Stimulated activated CD4-positive, alpha-beta T cell treated with anti-CD3 and anti-CD28 coated beads, Interleukin-2, amount 100 ng/mL, for 24 hours (primary cell): ENCODE data around the gene SNAPC4.
"Not testable (repeated sequence)": the region's sequence is repeated elsewhere in the genome, so short reads cannot be mapped to it uniquely, and the experiment has no call there.

Experiments
- DNase-seq, 2 donors: peaks; one replicate each; pipeline ENCODE4 v3.0.0-alpha.2; 2020

SNAPC4 gene

DNA sequence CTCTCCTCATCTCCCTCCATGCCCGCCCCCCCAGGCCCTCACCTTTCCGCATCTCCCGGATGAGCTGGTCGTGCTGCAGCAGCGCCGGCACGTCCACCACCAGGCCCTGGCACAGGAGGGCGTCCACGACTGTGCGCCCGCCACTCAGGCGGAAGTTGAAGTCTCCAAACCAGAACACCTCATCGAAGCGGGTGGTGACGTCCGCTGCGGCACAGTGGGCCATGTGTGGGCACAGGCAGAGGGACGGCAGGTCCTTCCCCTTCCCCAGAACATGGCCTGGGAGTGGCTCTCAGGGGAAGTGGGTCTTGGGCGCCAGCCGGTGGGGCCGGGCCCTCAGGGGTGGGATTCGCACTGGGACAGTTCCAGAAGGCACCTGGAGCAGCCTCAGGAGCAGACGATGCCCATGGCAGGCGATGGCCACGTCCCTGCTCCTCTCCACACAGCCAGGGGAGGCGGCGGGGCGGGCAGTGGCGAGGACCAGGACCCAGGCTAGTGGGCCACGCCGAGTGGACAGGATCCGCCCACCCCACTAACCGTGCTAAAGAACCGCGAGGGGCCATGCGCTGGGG, 31.9 kb upstream of the SNAPC4 start:
- DNase-seq, result no peak

GRCh38 chr9:136430588-136431234, 30.7 kb upstream of the SNAPC4 start:
- DNase-seq, result no peak

GRCh38 chr9:136429683-136430491, 29.9 kb upstream of the SNAPC4 start:
- DNase-seq, result no peak

GRCh38 chr9:136429075-136429628, 29.2 kb upstream of the SNAPC4 start:
- DNase-seq, result no peak

DNA sequence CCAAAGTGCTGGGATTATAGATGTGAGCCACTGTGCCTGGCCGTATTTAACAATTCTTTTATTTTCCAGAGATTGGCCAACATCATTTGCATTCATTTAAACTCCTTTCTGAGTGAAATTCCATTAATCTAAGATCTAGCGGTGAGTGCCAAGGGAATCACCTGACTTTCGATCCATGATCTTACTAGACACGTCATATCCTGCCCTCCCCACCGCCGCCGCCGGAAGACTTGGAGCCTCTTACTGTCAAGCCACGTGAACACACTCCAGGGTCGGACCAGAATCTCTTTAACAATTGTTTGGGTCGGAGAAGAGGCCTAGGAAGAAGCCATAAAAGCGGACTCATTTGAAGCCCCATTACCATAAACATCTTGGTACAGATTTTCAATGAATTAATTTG, 26.8 kb upstream of the SNAPC4 start:
- no peak for DNase-seq

- DNase-seq, result not testable (repeated sequence)
Observed at GRCh38 chr9:136425367-136425766, 25.4 kb upstream of the SNAPC4 start.

DNA sequence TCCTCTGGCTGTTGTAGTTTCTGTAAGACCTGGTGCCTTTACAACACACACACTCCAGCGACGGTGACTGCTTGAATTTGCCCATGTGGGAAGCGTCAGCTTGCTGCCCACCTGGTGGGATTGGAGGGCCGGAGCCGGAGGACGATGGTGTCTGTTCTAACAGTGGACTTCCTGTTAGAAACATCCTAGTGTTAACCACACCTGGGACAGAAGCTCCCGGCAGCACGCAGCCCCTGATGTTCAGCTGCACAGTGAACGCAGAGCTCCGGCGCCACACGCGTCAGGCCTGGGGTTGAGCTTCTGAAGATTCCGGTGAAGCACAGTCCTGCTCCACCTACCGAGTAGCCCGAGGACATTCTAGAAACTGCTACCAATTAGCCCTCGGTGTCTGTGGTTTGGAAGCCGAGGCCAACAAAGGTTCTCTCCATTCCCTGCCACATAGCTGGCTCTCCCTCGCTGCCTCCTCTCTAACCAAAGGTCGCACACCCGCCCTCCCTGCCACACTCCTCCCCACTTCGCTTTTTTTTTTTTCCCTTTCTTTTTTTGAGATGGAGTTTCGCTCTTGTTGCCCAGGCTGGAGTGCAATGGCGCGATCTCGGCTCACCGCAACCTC, 24.9 kb upstream of the SNAPC4 start:
- DNase-seq, result no peak

DNA sequence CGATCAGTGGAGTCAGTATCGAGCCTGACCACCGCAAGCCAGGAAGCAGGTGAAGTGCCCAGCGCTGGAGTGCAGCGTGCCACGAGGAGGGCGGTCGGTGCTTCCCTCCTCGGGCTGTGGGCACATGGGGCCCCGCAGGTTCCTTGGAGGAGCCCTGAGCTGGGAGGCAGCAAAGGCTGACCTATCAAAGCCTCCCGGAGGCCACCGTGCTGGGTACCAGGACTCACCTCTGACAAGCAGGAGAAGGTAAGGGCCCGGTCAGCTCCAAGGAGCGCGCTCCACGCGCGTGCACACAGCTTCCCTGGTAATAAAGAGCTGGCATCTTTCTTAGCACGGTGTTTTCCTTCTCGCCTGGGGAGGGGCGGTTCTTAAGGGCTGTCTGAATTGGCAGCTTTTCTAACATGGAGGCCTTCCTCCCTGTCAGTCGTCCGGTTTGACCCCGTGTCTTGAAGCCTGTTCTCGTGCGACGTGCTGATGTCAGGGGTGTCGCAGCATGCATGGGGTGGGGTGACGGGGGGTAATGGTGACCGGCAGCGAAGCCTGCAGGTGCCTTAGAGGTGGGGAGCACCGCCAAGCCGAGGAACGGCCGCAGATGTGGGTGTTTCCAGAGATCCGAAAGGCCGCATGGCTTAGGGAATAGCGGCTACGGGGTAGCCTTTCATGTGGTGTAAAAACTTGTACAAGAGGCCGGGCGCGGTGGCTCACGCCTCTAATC, 23.6 kb upstream of the SNAPC4 start:
- DNase-seq, result no peak

DNA sequence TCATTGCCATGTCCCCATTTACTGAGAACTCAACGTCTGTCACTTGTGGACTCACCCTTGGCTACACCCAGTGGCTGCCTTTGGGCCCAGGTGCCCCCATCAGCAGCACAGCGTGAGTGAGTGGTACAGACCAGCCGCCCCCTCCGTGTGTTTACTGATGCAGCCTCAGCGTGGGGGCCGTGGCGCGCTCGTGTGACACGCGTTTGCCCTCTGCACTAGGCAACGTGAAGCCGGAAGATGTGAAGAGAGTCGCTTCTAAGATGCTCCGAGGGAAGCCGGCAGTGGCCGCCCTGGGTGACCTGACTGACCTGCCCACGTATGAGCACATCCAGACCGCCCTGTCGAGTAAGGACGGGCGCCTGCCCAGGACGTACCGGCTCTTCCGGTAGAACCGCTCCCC, 22.9 kb upstream of the SNAPC4 start:
- DNase-seq, result no peak

- DNase-seq, result no peak
Observed at GRCh38 chr9:136421791-136422190, 21.8 kb upstream of the SNAPC4 start.

GRCh38 chr9:136419092-136419420, 19.1 kb upstream of the SNAPC4 start:
- no peak for DNase-seq

DNA sequence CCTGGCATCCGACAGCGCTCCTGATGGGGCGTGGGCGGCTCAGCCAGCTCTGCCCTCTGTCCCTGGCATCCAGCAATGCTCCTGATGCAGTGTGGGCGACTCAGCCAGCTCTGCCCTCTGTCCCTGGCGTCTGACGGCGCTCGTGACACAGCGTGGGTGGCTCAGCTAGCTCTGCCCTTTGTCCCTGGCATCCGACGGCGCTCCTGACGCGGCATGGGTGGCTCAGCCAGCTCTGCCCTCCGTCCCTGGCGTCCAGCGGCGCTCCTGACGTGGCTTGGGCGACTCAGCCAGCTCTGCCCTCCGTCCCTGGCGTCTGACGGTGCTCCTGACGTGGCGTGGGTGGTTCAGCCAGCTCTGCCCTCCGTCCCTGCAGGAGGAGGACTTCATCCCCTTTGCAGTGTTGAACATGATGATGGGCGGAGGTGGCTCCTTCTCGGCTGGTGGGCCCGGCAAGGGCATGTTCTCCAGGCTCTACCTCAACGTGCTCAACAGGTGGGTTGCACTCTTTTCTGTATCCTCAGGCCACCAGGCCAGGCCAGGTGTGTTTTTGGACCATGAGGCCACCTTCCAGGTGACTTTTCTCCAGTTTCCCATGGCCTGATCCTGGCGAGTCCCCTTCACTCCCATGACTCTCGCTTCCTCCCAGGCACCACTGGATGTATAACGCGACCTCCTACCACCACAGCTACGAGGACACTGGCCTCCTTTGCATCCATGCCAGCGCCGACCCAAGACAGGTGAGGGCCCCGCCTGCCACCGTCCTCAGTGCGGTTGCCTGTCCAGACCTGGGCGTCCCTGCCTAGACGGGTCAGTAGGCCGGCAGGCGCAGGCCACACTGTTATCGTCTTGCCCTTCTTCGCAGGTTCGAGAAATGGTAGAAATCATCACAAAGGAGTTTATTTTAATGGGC, 18.5 kb upstream of the SNAPC4 start:
- DNase-seq, result no peak

DNA sequence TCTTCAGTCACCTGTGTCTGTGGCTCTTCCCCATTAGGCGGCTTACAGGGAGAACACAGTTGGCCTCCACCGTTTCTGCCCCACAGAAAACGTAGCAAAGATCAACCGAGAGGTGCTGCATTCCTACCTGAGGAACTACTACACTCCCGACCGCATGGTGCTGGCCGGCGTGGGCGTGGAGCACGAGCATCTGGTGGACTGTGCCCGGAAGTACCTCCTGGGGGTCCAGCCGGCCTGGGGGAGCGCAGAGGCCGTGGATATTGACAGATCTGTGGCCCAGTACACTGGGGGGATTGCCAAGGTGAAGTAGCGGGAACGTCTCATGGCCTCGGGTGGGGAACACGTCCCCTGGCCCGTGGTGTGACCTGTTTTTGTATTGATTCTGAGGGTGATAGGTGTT, 16.9 kb upstream of the SNAPC4 start:
- DNase-seq, result no peak

DNA sequence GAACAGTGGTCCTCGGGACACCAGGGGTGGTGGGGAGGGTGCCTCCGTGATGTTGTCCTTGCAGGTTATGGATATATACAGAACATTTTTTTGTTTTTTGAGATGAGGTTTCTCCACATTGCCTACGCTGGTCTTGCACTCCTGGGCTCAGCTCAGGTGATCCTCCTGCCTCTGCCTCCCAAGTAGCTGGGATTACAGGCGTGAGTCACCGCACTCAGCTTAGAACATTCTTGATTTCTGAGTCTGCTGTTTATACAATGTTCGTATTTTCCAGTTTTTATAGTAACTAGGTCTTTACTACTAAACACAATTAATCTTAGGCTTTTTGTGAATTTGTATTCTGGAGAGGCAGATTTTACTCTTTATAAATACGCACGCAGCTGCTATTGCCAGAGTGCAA, 16.5 kb upstream of the SNAPC4 start:
- DNase-seq, result no peak

GRCh38 chr9:136412962-136413361, 13.0 kb upstream of the SNAPC4 start:
- DNase-seq, result no peak

DNA sequence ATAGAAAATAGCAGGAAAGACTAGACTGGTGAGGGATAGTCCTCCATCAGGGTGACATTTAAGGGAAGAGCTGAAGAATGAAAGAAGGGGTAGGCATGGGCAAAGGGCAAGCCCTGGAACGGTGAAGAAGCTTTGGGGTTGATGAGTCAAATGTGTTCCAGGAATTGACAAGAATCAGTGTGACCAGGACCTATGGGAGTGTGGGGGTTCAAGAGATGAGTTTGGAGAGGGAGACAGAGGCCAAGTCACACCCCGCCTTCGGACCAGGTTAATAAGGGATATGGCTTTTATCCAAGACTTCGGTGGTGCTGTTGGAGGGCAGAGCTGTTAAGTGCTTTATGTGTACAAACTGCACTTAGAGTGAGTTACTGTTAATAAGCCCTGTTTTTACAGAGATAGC, 11.4 kb upstream of the SNAPC4 start:
- DNase-seq, result no peak

- peak; percentile 98 to 99 for DNase-seq
Observed at GRCh38 chr9:136410500-136411287, 10.7 kb upstream of the SNAPC4 start, which contains the start of the genes ENTR1 and PMPCA. Gene ENTR1, minus strand, starts transcription at chr9:136410614. Its CDS starts 217 bp downstream, at chr9:136410397. Gene PMPCA, plus strand, starts transcription at chr9:136410658. Its CDS starts 11 bp downstream, at chr9:136410669.

DNA sequence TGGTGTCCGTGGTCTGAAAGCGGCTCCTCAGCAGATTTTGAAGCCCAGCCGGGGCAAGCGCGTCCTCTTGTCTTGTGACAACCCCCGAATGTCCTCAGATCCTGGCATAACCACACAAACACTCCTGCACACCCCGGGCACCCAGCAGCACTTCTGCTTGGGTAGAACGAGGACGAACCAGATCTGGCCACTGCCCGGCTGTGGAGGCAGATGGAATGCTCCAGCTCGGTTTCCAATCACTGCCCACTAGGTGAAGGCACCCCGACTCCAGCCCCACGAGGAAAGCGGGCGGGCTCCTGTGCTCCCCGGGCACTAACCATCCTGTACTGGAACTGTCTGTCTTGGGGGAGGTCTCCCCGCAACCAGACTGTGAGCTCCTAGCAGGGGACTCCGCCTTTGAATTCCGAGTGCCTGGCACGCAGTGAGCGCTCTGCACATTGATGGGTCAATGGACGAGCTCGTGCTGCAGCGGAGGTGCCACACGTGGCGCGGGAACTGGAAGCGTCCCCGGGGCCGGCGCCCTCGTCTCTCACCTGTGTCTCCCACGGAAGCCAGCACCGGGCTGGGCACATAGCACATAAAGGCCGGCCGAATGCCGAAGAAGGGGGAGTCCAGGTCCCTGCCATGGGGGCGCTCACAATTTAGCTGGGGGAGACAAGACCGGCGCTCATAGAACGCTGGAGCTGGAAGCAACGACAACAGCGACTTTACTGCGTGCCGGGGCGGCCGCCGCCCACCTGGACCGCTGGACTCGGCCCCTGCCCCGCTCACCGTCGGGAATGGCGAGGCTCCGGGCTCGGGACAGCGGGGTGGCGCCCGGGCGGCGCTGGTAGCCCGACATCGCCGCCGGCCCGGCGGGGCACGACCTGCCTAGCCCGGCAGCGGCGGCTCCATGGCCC, 9.8 kb upstream of the SNAPC4 start:
- DNase-seq, result peak; percentile 46 to 51

GRCh38 chr9:136407911-136408310, 7.9 kb upstream of the SNAPC4 start:
- DNase-seq, result no peak

DNA sequence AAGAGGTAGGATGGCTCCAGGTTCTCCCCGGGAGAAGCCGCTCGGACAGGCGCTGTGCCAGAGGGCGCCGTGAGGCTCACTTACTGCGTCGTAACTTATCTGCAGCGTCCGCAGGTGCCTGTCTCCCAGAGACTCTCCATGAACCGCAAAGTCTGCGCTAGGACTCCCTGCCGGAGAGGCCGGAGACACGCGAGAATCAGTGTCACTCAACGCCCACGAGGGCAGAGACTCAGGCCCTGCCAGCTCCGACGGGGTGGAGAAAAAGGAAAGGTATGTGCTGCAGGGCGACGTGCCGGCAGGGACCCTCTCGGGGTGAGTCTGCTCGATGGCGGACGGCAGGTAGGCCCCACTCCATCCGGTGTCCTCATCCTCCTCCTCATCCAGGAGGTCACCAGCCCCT, 7.1 kb upstream of the SNAPC4 start:
- not testable (repeated sequence) for DNase-seq
